Measurements from ENCODE around the gene GZMB. TPM values are rescaled to one million over a fixed set of nuclear protein-coding genes. Genes with fewer than 3 reads are reported as not detected.

Gene GZMB
- total RNA-seq, 1 experiment from 2014 or later: not detected

DNA sequence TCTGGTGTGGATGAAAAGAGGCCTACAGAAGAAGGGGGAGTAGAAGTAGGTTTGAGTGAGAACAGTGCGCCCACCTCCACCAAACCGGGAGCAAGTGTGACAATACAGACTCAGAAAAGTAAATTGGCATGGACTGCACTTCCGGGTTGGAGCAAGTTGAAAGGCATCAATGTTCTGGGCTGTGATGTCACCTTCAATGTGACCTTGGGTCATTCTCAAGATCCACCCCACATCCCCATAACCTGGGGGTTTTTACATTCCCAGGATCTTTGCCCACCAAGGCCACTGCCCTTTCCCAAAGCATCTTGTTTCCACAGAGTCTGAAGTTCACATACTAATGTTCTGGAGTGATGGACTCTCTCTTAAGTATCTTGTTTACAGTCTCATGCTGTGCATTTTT lies 5.3 kb upstream of the GZMB start:
- in situ Hi-C loops (cut with HindIII; ENCODE audit: low pct_unique_long_range_greater_than_20kb, low sequenced_read_pairs): no loop called here
- DNase-seq (ENCODE audit: low read depth, low spot score): no peak

DNA sequence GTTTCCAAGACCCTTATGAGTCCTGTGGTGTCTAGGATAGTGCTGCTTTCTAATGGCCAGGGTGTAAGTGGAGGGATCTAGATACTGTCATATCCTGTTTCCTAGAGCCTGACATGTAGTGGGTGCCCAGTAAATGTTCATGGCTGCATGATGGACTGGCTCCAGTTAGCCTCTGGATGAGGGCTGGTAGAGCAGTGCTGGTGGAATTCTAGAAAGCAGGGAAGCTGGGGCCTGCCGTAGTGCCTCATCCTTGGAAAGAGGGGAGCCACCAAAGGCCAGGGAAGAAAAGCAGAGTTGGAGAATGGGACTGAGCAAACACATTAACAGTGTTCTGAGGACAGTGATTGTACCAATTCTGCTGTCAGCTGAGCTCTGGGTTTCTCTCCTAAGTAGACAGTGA lies 637 bp downstream of the GZMB start:
- in situ Hi-C loops (cut with HindIII; ENCODE audit: low pct_unique_long_range_greater_than_20kb, low sequenced_read_pairs): no loop called here
- no peak for DNase-seq (ENCODE audit: low read depth, low spot score)

DNA sequence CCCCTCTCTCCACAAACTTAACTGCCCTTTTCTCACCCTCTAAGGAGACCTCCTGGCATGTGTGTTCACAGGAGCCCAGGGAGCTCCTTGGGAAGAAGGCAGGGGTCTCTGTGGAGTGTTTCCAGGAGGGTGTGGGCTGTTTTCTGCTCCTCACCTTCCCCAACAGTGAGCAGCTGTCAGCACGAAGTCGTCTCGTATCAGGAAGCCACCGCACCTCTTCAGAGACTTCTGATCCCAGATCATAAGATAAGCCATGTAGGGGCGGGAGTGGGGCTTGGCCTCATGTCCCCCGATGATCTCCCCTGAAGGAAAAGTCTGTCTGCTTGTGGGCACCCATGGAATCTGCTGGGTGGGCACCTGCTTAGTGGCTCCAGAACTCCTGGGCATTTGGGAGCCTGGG lies 1.2 kb downstream of the GZMB start:
- no peak for DNase-seq (ENCODE audit: low read depth, low spot score)
- in situ Hi-C loops (cut with HindIII; ENCODE audit: low pct_unique_long_range_greater_than_20kb, low sequenced_read_pairs): no loop called here

DNA sequence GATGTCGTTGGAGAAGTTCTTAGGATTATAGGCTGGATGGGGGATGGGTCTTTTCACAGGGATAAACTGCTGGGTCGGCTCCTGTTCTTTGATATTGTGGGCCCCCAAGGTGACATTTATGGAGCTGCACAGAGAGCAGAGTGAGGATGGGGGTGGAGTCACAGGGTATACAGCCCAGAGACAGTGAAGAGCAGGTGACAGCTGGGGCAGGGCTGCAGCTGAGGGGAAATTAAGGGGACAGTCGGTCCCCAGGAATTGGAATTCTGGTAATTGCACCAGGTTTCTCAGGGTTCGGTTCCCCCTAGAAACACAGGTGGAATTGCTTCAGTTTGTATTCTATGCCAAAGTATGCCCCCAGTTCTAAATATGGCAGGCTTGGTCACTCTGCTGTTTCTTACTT lies 1.7 kb downstream of the GZMB start:
- no peak for DNase-seq (ENCODE audit: low read depth, low spot score)
- in situ Hi-C loops (cut with HindIII; ENCODE audit: low pct_unique_long_range_greater_than_20kb, low sequenced_read_pairs): no loop called here

DNA sequence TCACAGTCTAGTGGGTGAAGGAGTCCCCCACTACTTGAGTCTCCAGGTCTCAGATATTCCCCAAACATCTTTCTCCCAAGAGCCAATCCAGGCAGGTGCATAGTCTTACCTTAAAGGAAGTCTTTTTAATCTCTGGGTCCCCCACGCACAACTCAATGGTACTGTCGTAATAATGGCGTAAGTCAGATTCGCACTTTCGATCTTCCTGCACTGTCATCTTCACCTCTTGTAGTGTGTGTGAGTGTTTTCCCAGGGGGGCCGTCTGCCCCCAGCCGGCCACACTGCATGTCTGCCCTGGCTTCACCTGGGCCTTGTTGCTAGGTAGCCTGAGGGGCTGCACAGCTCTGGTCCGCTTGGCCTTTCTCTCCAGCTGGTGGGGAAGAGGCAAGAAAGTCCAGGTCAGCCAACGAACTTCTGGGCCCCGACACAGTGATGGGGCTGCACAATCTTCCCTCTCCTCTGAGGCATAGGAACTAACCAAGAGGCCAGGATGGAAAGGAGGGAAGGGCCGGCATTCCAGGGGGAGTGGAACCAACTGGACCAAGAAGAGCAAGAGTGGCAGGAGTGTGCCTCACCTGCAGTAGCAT lies 2.1 kb downstream of the GZMB start:
- in situ Hi-C loops (cut with HindIII; ENCODE audit: low pct_unique_long_range_greater_than_20kb, low sequenced_read_pairs): no loop called here
- no peak for DNase-seq (ENCODE audit: low read depth, low spot score)

DNA sequence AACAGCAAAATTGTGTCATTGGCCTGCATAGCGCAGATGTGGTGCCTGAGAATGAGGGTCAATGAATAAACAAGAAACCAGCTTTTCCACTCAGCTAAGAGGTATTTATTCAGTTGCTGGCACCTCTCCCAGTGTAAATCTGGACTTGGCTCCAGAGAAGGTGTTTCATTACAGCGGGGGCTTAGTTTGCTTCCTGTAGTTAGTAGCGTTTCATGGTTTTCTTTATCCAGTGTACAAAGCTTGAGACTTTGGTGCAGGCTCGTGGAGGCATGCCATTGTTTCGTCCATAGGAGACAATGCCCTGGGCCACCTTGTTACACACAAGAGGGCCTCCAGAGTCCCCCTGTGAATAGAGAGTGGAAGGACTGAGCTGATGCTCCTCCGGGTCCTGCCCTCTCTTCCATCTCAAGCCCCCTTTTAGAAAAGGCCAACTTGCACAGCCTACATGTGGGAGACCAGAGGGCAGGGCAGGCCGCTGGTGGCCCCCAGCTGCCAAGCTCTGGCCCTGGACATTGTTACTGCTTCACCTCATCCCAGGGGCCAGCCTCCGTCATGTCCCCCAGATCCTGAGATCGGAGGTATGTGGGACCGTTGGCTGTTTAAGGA lies 3.0 kb downstream of the GZMB start:
- in situ Hi-C loops (cut with HindIII; ENCODE audit: low pct_unique_long_range_greater_than_20kb, low sequenced_read_pairs): no loop called here
- no peak for DNase-seq (ENCODE audit: low read depth, low spot score)

DNA sequence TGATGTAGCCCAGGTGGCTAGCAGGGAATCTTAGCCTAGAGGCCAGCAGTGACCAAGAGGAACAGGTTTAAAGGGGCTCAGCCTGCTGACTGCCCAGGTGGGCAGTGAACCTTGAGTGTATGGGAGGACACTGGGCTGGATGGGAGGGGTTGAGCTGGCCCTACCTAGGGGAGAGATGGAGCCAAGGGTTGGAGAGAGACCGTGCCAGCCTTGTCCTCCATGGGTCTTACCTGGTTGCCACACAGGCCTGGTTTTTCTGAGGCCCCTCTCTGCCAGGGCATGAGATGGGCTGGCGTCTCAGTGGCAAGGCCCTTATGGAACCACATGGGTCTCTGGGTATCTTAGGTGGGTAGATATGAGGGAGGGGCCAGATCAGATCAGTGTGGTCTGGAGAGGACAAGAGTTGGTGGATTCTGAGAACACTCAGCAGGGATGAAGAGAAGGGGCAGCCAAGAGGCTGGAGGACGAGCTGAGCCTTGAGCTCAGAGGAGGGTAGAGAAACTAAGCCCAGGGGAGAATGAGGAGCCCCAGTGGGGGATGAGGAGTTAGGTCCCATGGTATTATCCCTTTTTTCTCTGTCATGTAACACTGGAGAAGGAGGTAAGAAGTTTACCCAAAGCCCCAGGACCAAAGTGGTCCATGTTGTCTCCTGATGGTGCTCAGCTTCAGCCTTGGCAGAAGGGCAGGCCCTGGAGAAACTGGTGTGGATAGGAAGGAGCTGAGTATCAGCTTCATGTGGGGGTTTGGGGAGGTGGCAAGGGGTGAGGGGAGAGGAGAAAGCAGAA lies 3.7 kb downstream of the GZMB start:
- in situ Hi-C loops (cut with HindIII; ENCODE audit: low pct_unique_long_range_greater_than_20kb, low sequenced_read_pairs): no loop called here
- no peak for DNase-seq (ENCODE audit: low read depth, low spot score)

DNA sequence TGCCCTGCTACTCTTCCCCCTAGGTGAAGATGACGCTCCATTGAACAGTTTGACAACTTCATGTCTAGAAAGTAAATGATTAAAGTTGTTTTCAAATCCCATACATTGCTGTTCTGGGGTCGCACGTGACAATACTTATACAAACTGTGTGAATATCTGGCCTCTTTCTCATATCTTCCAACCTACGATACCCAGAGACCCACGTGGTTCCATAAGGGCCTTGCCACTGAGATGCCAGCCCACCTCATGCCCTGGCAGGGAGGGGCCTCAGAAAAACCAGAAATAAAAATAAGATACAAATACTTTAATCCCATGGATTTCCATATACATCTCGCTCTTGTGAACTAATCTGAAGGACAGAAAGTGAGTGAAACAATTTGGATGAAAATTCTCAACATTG lies 4.5 kb downstream of the GZMB start:
- no peak for DNase-seq (ENCODE audit: low read depth, low spot score)
- in situ Hi-C loops (cut with HindIII; ENCODE audit: low pct_unique_long_range_greater_than_20kb, low sequenced_read_pairs): no loop called here

DNA sequence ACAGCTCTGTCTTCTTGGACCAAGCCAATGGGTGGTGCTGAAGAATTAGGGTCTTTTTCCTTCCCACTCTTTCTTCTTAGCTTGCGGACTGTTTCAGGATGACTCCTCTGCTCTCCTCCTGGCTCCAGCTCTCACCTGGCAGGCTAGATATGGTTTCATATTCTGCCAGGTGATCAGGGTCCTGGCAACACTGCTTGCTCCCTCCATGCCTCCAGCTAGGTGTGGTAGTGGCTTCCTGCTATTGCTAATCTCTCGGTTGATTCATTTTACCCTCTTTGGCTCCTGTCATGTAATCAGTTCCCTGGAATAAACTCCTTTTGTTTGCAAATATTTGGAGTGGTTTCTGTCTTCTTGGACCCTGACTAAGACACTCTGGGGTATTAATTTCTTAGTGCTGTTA lies 20.2 kb downstream of the GZMB start:
- in situ Hi-C loops (cut with HindIII; ENCODE audit: low pct_unique_long_range_greater_than_20kb, low sequenced_read_pairs): no loop called here
- no peak for DNase-seq (ENCODE audit: low read depth, low spot score)

DNA sequence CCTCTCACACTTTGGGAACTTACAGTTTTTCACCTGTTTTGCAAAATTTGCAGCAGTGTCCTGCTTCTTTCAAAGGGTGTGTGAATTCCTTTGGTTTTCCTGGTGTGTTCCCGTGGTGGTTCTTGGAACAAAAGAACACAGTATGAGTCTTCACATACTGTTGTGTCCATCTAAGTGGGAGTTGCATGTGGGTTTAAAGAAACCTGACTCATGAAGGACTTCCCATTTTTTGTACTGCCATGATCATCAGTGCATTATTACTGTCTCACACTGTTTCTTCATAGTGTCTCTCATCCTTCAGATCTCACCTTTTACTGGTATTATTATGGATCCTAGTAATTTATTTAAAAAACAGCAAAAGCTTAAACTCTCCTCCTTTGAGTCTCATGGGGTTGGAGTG lies 20.7 kb downstream of the GZMB start:
- in situ Hi-C loops (cut with HindIII; ENCODE audit: low pct_unique_long_range_greater_than_20kb, low sequenced_read_pairs): no loop called here

DNA sequence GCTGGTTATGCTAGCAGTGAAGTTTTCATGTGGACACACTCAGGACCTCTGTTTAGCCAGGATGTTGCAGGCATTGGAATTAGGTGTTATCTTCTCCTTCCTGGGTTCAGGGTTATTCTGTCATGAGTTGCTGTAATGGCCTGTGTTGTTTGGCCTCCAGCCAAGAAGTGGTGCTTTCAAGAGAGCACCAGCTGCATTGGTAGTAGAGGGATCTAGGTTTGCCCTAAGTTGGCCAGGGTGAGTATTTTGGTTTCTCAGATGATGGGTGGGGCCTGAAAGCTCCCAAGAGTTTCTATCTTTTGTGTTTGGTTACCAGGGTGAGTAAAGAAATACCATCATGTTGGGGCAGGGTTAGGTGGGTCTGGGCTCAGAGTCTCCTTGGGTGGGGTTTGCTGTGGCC lies 21.8 kb downstream of the GZMB start:
- in situ Hi-C loops (cut with HindIII; ENCODE audit: low pct_unique_long_range_greater_than_20kb, low sequenced_read_pairs): no loop called here
- no peak for DNase-seq (ENCODE audit: low read depth, low spot score)

More for the DNA sequence above, 20.7 kb downstream of the GZMB start:
- peak; percentile 27 for DNase-seq (ENCODE audit: low read depth, low spot score)

DNA sequence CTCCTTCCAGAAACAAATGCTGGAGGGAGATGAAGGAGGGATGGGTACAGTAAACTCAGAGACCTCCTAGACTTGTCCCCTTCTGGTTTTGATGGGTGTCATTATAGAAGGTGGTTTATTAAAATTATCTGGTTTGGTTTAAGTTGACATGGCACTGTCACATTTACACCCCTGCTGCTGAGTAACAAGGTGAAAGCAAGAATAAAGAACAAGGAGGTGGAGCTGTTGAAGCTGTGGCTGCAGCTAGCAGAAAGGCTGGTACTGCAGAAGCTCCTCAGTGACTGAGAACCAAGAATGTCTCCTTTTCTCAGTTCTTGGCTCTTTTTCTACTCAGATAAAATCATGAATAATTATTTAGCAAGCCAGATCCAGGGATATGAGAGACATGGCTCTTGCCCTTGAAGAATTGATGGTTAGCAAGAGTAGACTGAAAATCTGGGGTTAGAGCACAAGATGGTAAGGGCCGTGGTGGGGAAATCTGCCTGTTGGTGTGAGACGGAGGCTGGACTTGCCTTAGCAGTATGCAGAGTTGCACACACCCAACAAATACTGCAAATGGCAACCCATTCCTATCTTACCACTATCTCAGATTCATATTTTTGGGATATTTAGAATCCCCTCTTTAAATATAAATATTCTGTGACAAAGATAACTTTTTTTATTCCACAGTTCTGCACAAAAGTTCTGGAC lies 24.2 kb downstream of the GZMB start, which contains the start of gene GZMH:
TSS of gene GZMH (minus strand) at position 31 of the 690 bp plus-strand sequence. CDS start 72 bp downstream, outside the sequence.
- DNase-seq (ENCODE audit: low read depth, low spot score): no peak
- in situ Hi-C loops (cut with HindIII; ENCODE audit: low pct_unique_long_range_greater_than_20kb, low sequenced_read_pairs): no loop called here

DNA sequence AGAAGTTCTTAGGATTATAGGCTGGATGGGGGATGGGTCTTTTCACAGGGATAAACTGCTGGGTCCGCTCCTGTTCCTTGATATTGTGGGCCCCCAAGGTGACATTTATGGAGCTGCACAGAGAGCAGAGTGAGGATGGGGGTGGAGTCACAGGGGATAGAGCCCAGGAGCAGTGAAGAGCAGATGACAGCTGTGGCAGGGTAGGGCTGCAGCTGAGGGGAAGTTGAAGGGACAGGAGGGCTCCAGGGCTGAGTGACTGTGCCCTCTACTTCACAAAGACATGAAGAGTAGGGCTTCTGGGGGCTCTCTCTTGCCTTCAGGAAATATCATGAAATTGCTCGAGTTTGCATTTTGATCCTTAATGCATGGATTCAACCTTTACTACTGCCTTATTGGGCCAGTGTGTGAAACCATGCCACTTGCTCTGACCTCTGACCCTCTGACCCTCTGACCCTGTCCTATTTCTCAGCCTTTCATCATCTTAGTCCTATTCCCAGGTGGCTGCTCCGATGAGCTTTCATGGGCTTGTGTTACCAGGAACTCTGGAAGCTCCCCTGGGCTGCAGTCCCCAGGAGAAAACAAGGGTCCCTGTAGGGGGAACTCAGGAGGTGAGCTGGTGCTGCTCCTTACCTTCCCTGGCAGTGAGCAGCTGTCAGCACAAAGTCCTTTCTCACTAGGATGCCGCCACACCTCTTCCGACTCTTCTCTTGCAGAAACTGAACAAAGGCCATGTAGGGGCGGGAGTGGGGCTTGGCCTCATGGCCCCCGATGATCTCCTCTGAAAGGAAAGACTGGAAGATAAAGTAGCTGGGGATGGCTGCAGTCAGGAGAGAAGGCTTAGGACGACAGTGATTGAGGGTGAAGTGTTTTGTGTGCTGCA lies 26.1 kb downstream of the GZMB start:
- in situ Hi-C loops (cut with HindIII; ENCODE audit: low pct_unique_long_range_greater_than_20kb, low sequenced_read_pairs): no loop called here
- DNase-seq (ENCODE audit: low read depth, low spot score): no peak

DNA sequence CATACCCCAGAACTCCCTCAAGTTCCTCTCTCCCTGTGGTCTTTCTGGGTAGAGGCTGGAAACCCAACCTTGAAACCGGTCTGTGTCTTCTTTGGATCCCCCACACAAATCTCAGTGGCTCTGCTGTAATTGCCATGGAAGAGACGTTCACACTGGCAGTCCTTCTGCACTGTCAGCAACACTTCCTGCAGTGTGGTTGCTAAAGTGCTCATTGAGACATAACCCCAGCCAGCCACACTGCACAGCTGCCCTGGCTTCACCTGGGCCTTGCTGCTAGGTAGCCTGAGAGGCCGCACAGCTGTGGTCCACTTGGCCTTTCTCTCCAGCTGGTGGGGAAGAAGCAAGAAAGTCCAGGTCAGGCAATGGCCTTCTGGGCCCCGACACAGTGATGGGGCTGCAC lies 26.9 kb downstream of the GZMB start:
- DNase-seq (ENCODE audit: low read depth, low spot score): no peak
- in situ Hi-C loops (cut with HindIII; ENCODE audit: low pct_unique_long_range_greater_than_20kb, low sequenced_read_pairs): no loop called here

DNA sequence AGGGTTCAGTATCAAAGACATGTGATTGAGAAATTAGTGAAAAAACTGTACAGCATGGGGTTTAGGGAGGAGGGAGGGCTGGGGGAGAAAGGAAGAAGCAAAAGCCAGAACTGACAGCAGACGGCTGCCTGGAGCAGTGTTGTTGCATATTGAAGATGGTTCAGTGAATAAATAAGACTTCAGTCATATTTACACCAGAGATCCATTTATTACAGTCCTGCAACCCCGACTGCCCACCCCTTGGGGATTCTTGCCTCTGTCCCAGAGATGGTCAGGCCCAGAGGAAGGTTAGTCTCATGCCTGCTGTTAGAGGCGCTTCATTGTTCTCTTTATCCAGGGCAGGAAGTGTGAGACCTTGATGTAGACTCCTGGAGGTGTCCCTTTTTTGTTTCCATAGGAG lies 27.7 kb downstream of the GZMB start:
- DNase-seq (ENCODE audit: low read depth, low spot score): no peak
- in situ Hi-C loops (cut with HindIII; ENCODE audit: low pct_unique_long_range_greater_than_20kb, low sequenced_read_pairs): no loop called here

DNA sequence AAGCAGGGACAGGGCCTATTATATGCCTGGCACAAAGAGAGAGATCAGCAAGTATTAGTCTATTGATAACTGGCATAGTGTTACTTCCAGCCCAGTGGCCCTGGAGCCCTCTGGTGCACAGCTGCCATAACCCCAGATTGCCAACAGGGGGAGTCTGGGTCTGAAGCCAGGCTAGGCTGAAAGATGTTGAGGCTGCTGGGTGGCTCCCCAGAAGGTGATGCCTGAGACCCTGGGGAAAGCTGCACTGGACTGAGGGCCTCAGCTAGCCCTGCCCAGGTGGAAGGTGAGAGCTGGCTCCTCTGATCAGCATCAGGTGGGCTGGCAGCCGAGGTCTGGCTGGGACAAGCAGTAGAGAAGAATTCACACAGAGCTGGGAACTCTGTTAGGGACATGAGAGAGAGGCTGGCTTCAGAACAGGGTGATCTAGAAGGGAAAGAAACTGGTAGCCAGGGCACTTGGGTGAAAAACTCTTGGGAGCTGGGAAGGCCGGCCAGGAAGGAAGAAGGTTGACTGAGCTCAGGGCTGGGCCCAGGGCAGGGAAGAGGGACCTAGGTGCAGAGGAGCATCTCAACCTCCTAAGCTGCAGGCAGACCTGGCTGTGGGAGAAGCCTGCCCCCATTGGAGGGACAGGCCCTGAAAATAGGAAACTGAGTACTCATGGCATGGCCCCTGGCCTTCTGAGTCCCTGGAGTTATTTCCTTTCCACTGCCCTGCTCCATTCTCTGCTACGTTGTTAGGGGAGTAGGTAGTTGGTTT lies 28.4 kb downstream of the GZMB start:
- in situ Hi-C loops (cut with HindIII; ENCODE audit: low pct_unique_long_range_greater_than_20kb, low sequenced_read_pairs): no loop called here
- DNase-seq (ENCODE audit: low read depth, low spot score): peak; percentile 59

DNA sequence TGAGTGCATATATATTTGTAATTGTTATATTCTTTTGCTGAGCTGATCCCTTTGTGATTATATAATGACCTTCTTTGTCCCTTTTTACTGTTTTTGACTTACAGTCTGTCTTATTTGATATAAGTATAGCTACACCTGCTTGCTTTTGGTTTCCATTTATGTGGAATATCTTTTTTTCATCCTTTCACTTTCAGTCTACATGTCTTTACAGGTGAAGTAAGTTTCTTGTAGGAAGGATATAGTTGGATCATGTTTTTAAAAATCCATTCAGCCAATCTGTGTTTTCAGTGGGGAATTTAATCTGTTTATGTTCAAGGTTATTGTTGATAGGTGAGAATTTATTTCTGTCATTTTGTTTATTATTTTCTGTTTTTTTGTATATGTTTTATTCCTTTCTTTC lies 36.6 kb downstream of the GZMB start:
- in situ Hi-C loops (cut with HindIII; ENCODE audit: low pct_unique_long_range_greater_than_20kb, low sequenced_read_pairs): no loop called here
- no peak for DNase-seq (ENCODE audit: low read depth, low spot score)

Measured in SK-MEL-5 (cell line).